Heart right ventricle (tissue), 16 donors: ENCODE measurements around the gene RGS6. TPM values are rescaled to one million over a fixed set of nuclear protein-coding genes. Genes with fewer than 3 reads are reported as not detected.

Experiments
- ATAC-seq, 8 donors: fragments of 200-7000 bp; cut with Tn5 transposase; one replicate each; pipeline ENCODE4 v1.9.1; 2020; ENCODE audit warnings: mild to moderate bottlenecking in 8 of 8, moderate library complexity in 8 of 8, moderate number of reproducible peaks in 1 of 8
- DNase-seq, 2 donors: peaks; one replicate each; pipeline ENCODE4 v3.0.0-alpha.2; 2020
- H3K27ac ChIP-seq, 10 donors: fragments of 200-600 bp; sonication (generic) in 2 of 10; one replicate each; pipeline versions ENCODE4 v1.5.0 to v1.8.0; 2020 to 2022; ENCODE audit warnings: mild to moderate bottlenecking in 3 of 10
- H3K27me3 ChIP-seq, 7 donors: fragments of 200-600 bp; one replicate each; pipeline ENCODE4 v1.8.0; 2021 to 2022; ENCODE audit warnings: mild to moderate bottlenecking in 2 of 7
- H3K36me3 ChIP-seq, 9 donors: fragments of 200-600 bp; sonication (generic) in 1 of 9; one replicate each; pipeline versions ENCODE4 v1.5.0 to v1.8.0; 2020 to 2022; ENCODE audit warnings: mild to moderate bottlenecking in 2 of 9
- H3K4me1 ChIP-seq, 9 donors: fragments of 200-600 bp; sonication (generic) in 1 of 9; one replicate each; pipeline versions ENCODE4 v1.5.0 to v1.8.0; 2020 to 2022; ENCODE audit warnings: mild to moderate bottlenecking in 4 of 9
- H3K4me3 ChIP-seq, 10 donors: fragments of 200-600 bp; sonication (generic) in 2 of 10; one replicate each; pipeline versions ENCODE4 v1.5.0 to v1.8.0; 2020 to 2022; ENCODE audit warnings: mild to moderate bottlenecking in 7 of 10, moderate library complexity in 2 of 10
- H3K9me3 ChIP-seq, 11 donors: fragments of 200-600 bp in 10 of 11; sonication (generic) in 2 of 11; one replicate each; pipeline versions ENCODE4 v1.5.0 to v1.8.0; 2013 to 2022; ENCODE audit warnings: mild to moderate bottlenecking in 2 of 11, control low read depth in 1 of 11, moderate library complexity in 1 of 11
- CTCF ChIP-seq, 9 donors: fragments of 200-600 bp; sonication (generic) in 2 of 9; IDR thresholded peaks; one replicate each; pipeline versions ENCODE4 v1.5.0 to v1.8.0; 2021 to 2022; ENCODE audit warnings: antibody characterized with exemption in 9 of 9, mild to moderate bottlenecking in 5 of 9, moderate library complexity in 1 of 9
- WGBS, 2 donors: extraction: QIAGEN DNeasy Blood & Tissue Kit; methylation state at CpG; one replicate each; pipeline ENCODE4 v1.1.7; 2013; ENCODE audit warnings: inconsistent platforms in 1 of 2; 5-methylcytosine and 5-hydroxymethylcytosine counted together
- intact Hi-C, 10 donors: fragments of 100-400 bp; cut with DNase I; formaldehyde crosslinking; loops; one replicate each; pipeline versions ENCODE4 v1.11.1 to v1.14.2; 2022
- polyA plus RNA-seq, 2 donors: library from polyadenylated mRNA; stranded (reverse); fragments of 200-250 nt; gene quantifications; one replicate each; pipeline ENCODE4 v1.2.3, GENCODE V29; 2013
- total RNA-seq, 10 donors: library from RNA; stranded (reverse); fragmentation: NEBNext Ultra II Directional in 3 of 10; extraction: Animal tissue kit (Norgen Biotek cat#: 25700) in 3 of 10; gene quantifications; one replicate each; pipeline versions ENCODE4 v1.2.1 to v1.2.4, GENCODE V29; 2021 to 2023
- donor health status: Arrhythmogenic right ventricular cardiomyopathy.
- donor health status: ischemic (EF 13 %, LVEDD 7.1; RV severe dilation, severe dysfunction).
- donor health status: healthy with polysubstance abuse.
- donor health status: DM: no; HTN: yes; CAD: no.
- donor health status: DM: no; HTN: no; CAD: no.
- donor health status: ischemic (EF 25% LVEDD 6.9; RV normal size, moderate dysfunction).
- donor health status: ischemic (EF 25% LVEDD 5.7; RV mildly dilated, moderate dysfunction).
- donor health status: healthy.
- donor health status: DM: yes; HTN: yes; CAD: no.
- donor health status: Ischemic cardiomyopathy.
- donor health status: ischemic (EF 35%, LVEDD 5.7; RV mildly dilated, moderate dysfunction).
- donor health status: nonischemic (EF 11% LVEDD 7.7; RV severe dilation, severe dysfunction).
- donor health status: DM: yes; HTN: yes; CAD: no.
- donor health status: PGD.
- donor health status: ischemic (EF 29% LVEDD 5.4; RV normal size, mild dysfunction).
- donor health status: nonischemic (EF 23%, LVEDD 6.1; RV moderate dilation, normal function).

Gene RGS6
- total and polyA plus RNA-seq, 12 donors, result 1.2 to 31.9 (median 19.0) TPM

GRCh38 chr14:72060460-72060859 is 128.2 kb downstream of the RGS6 start:
- 20 to 33% methylated on average over 3 of the region's 3 CpGs for WGBS, 2 donors
- peak in 1 of 8 donors; percentile 60 for ATAC-seq

GRCh38 chr14:72060917-72061316 is 128.7 kb downstream of the RGS6 start:
- no peak overlapping the region for H3K27ac ChIP-seq
- no peaks in the 10 kb centered on the region for H3K36me3 ChIP-seq
- peaks cover 0 to 18% (median 4%) of the 10 kb centered on the region in 9 donors for H3K4me1 ChIP-seq
- H3K9me3 ChIP-seq, result no peaks in the 10 kb centered on the region
- no peaks in the 10 kb centered on the region for H3K27me3 ChIP-seq
- intact Hi-C loops, result no loop called here
- 65 to 74% methylated on average over 1 of the region's 1 CpG for WGBS, 2 donors
- TF ChIP-seq CTCF (IDR thresholded peaks at IDR 0.05), result no peak
- DNase-seq, result no peak
- peak in 6 of 8 donors; percentile 38 to 88 (median 66) for ATAC-seq
- no peak overlapping the region for H3K4me3 ChIP-seq

More at GRCh38 chr14:72060460-72060859, 128.2 kb downstream of the RGS6 start:
- no peaks in the 10 kb centered on the region for H3K27me3 ChIP-seq
- H3K4me1 ChIP-seq, result peaks cover 0 to 18% (median 4%) of the 10 kb centered on the region in 9 donors
- no peak overlapping the region for H3K27ac ChIP-seq
- no peaks in the 10 kb centered on the region for H3K9me3 ChIP-seq
- DNase-seq, result no peak
- no peaks in the 10 kb centered on the region for H3K36me3 ChIP-seq
- H3K4me3 ChIP-seq, result no peak overlapping the region
- no peak for TF ChIP-seq CTCF (IDR thresholded peaks at IDR 0.05)
- intact Hi-C loops, result no loop called here

DNA sequence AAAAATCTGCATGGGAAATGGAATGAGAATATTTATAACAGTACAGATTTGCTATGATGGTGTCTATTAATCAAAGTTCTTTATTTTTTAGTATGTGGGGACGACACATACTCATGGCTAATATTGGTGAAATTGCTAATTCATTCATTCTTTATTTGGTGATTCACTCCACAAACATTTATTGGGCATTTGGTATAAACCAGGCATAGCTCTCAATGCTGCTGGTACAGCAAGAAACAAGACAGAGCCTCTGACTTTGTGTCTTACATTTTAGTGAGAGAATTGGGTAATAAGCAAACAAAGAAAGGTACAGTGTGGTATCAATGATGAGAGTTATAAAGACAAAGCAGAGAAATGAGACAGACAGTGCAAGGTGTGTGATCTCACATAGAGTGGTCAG is 129.5 kb downstream of the RGS6 start:
- H3K9me3 ChIP-seq, result no peaks in the 10 kb centered on the region
- no peaks in the 10 kb centered on the region for H3K36me3 ChIP-seq
- TF ChIP-seq CTCF (IDR thresholded peaks at IDR 0.05), result no peak
- 89 to 90% methylated on average over 1 of the region's 1 CpG for WGBS, 2 donors
- no peak overlapping the region for H3K4me3 ChIP-seq
- DNase-seq, result no peak
- H3K4me1 ChIP-seq, result peaks cover 0 to 18% (median 4%) of the 10 kb centered on the region in 9 donors
- no peak overlapping the region for H3K27ac ChIP-seq
- ATAC-seq, result no peak
- intact Hi-C loops, result no loop called here
- no peaks in the 10 kb centered on the region for H3K27me3 ChIP-seq

- intact Hi-C loops, result no loop called here
- Histone ChIP-seq H3K27ac (no peak overlapping the region), H3K36me3 (no peaks in the 10 kb centered on the region), H3K27me3 (no peaks in the 10 kb centered on the region), H3K9me3 (no peaks in the 10 kb centered on the region), H3K4me1 (peaks cover 0 to 18% (median 4%) of the 10 kb centered on the region in 9 donors), H3K4me3 (no peak overlapping the region)
- DNase-seq (no peak), ATAC-seq (no peak)
- WGBS, 2 donors, result 76% methylated on average over 4 of the region's 4 CpGs
- no peak for TF ChIP-seq CTCF (IDR thresholded peaks at IDR 0.05)
Observed at GRCh38 chr14:72063761-72064282, 131.6 kb downstream of the RGS6 start.
